Embryonic facial prominence (tissue), 1 donor: ENCODE data around the gene PRR5.
"Not testable (repeated sequence)": the region's sequence is repeated elsewhere in the genome, so short reads cannot be mapped to it uniquely, and the experiment has no call there.

Experiments used
- DNase-seq: peaks from one replicate; pipeline ENCODE4 v3.0.0-alpha.2; 2016; ENCODE audit errors: extremely low spot score

Gene PRR5

DNA sequence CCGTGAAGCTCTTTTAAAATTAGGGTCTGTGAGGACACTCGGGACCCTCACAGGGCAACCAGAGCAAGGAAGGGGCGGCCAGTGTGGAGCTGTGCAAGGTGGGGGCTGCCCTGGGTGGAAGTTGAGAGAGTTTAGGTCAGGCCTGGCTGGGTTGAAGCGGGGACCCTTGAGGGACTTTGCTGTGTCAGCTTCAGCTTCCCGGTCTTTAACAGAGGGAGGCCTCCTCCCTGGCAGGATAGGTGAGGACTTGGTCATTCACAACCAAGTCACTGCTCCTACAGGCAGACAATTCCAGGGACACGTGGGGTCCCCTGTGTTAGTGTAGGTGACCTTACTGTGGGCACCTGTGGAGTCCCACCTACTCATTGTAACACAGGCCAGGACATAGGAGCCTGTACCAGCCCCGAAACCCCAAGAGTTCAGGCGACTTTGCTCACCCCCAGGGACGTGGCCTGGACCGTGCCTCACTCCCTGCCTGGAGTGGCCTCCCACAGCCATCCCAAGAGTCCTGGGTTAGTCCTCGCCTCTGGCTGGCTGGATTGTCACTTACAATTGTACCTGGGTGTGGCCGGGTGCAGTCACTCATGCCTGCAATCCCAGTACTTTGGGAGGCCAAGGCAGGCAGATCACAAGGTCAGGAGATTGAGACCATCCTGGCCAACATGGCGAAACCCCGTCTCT, 31.6 kb downstream of the PRR5 start:
- DNase-seq, result no peak

DNA sequence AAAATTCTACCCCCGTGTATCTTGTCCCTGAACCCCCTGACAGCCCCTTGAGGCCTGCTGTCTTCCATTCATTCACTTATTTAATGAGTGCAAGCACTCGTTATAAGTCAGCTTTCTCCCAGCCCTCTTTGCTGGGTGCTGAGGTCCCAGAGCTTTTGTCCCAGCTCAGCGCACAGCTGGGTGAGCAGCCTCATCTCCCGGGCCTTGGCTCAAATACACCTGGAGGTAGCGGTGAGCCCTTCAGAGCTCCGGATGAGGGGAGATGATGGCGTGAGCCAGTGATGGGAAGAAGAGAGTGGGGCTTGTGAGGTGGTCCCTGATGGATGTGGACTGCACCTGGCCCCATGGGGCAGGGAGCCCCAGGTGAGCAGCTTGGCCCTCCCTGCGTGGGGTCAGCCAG, 32.3 kb downstream of the PRR5 start:
- no peak for DNase-seq

DNA sequence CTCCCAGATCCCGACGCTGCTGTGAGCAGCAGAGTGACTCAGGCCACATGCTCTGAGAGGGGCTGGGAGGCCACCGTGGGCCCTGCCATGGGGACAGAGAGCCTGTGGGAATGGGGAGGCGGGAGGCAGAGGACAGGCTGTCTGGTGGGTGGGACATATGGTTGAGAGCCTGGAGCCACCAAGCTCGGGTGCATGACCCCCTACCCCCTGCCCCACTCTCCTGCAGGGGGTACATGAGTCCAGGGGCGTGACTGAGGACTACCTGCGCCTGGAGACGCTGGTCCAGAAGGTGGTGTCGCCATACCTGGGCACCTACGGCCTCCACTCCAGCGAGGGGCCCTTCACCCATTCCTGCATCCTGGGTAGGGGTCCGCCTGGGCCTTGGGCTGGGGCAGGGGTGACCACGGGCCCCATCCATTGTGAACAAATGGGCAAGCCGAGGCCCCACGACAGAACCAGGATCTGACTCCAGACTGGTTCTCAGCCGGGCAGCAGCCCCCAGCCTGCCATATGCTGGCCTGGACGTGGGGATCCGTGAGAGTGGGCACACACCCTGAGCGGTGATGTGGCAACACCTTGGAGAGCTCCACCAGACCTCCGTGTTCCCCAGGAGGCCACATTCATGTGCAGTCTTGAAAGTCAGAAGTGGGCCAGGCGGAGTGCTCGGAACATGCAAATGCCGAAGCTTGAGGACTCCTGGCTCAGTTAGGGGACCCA, 33.0 kb downstream of the PRR5 start:
- DNase-seq, result no peak

DNA sequence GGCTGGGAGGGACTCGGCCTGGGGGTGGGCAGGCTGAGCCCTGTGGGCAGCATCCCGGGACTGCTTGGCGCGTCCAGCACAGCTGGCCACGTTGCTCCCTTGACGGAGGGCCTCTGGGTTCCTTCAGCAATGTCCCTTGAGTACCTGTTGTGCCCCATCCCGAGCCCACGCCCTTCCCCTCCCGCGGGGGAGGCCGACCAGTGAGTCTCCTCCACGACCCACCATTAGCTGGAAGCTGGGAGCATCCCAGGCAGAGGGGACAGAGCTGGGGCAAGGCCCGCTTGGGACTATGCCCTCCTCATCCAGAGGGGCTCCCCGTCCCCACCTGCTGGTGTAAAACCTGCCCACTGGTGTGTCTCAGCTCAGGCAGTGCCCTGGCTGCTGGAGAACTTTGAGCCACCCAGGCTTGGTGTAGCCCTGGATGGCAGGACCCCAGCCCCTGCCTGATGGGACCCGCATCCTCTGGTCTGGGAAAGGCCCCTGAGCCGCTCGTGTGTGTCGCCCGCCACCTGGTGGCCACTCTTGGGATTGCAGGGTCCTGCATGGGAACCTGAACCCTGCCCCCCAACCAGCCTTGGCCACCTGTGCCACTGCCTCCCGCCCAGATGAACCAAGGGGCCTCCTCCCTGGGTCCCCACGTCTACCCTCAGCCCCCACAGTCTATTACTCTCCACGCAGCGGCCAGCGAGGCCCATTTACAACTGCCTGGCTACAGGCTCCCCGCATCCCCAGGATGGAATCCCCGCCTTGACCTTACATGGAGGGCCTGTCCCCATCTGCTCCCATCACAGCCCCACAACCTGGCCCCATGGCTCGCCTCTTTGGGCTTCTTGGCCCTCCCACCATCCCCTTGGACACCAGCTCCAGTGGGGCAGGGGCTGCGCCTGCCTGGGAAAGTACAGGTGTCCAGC, 33.8 kb downstream of the PRR5 start:
- no peak for DNase-seq

DNA sequence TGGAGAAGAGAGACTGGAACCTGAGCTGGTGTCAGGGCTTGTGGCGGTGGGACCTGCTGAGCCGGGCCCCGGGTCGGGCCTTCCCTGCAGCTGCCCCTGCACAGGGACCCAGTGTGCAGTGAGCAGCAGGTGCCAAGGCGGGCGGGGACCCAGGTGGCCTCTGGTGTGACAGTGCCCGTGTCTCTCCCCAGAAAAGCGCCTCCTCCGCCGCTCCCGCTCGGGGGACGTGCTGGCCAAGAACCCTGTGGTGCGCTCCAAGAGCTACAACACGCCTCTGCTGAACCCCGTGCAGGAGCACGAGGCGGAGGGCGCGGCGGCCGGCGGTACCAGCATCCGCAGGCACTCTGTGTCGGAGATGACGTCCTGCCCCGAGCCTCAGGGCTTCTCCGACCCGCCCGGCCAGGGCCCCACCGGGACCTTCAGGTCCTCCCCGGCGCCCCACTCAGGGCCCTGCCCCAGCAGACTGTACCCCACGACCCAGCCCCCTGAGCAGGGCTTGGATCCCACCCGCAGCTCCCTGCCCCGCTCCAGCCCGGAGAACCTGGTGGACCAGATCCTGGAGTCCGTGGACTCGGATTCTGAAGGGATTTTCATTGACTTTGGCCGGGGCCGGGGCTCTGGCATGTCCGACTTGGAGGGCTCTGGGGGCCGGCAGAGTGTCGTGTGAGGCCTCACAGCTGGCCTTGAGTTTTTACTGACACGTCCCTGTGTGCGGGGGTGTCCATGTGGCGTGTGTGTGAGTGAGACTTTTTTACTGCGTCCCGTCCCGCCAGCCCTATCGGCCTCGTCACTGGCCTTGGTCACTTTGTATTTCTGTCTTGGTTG, 34.8 kb downstream of the PRR5 start:
- DNase-seq, result no peak

DNA sequence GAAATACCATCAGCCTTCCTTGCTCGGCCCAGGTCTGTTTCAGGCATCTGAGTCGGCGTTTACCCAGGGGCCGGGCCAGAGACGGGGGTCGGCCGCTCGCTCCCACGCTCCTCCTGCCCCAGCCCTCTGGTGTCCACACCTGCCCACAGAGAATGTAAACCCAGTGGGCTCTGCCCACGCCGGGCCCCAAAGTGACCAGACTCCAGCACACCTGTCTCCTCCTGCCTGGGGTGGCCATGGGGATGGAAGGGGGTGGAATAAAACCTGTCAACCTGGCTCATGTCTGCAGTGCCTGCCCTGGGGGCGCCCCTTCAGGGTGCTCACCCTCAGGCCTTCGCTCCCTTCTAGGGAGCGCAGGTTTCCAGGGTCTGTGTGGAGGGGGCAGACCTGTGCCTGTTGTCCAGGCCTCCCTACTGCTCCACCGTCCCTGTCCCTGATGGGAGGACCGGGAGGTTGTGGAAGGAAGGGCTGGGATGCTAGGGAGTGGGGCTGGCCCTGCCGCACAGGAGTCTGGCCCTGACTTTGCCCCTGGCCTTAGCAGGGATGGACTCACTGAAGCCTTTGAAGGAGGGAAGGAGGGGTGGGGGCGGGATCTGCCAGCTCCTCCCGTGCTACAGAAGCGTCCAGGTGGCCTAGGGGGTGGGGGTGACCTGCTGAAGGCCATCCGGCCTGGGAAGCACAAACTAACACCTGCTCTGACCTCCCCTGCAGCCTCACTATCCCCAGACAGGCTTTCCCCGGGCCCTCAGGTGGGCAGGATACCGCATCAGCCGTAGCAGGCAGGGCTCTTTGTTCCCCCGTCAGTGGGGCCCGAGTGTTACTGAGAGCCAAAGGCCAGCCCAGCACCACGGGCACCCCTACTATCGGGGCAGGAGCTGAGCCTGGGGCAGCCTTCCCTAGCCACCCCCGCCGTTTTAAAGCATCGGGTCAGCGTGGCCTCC, 35.7 kb downstream of the PRR5 start:
- DNase-seq, result no peak

DNA sequence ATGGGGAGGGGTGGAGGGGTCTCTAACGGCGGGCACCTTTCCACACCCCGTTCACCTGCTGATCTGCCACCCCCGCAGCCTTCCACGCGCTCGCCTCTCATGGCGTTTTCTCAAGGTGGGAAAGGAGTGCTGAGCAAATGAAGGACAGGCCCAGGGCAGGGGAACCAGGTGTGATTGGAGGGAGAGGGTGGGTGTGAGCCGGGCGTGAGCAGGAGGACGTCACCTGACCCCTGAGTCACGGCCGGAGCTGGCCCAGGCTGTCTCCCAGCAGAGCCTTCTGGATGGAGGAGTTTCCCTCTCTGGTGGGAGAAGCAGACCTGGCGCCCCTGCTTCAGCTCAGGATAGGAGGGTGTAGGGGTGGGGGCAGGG, 36.3 kb downstream of the PRR5 start:
- no peak for DNase-seq

DNA sequence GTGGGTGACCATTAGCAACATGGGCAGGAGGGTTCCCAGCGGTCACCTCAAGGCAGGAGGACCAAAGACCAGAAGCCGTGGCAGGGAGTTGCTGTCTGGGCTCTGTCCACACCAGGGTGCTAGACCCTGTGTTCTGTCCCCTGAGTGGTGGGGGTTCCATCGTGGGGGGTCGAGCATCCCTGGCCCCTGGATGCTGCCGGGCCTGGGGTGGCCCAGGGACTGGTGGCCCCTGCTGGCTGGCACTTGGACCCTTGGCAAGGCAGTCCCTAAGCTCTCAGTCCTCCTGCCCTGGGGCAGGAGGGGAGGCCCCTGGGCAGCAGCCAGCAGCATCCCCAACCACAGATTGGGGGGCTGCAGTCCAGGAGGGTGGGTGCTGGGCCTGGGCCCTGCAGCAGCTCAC, 37.0 kb downstream of the PRR5 start:
- DNase-seq, result no peak

DNA sequence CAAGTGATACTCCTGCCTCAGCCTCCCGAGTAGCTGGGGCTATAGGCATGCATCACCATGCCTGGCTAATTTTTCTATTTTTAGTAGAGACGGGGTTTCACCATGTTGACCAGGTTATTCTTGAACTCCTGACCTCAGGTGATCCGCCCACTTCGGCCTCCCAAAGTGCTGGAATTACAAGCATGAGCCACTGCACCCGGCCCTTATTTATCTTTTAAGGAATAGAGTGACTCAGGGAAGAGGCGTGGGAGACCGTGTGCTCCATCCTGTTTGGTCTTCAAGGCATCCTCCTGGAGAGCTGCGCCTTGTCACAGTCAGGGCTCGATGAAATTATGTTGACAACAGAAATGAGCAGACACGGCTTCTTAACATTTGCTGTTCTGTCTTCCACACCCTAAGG, 37.7 kb downstream of the PRR5 start:
- DNase-seq, result not testable (repeated sequence)

DNA sequence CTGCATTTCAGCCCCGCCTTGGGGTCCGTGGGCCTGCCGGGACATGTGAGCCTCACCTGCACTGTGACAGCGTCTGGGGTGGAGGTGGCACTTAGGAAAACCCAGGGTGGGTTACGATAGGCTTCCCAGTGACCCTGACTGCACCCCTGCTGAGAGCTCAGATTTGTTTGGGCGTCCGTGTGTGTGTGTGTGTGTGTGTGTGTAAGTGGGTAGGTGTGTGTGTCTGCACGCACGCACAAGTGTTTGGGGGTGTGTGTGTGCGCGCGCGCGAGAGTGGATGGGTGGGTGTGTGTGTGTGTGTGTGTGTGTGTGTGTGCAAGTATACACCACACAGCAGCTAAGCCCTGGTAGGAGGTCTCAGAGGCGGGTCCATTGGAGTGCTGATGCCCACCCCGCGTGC, 38.3 kb downstream of the PRR5 start:
- DNase-seq, result no peak

DNA sequence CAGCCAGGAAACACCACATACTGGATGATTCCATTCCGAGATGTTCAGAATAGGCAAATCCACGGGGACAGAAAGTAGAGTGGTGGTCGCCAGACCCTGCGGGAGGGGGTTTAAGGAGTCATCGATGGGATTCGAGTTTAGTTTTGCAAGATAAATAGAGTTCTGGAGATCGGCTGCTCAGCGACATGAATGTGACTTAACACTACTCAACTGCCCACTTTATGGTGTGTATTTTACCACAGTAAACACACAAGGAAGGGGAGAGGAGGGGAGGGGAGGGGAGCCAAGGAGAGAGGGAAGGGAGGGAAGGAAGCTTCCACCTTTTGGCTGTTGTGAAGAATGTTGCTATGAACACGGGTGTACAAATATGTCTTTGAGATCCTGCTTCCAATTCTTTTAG, 39.9 kb downstream of the PRR5 start:
- DNase-seq, result no peak

DNA sequence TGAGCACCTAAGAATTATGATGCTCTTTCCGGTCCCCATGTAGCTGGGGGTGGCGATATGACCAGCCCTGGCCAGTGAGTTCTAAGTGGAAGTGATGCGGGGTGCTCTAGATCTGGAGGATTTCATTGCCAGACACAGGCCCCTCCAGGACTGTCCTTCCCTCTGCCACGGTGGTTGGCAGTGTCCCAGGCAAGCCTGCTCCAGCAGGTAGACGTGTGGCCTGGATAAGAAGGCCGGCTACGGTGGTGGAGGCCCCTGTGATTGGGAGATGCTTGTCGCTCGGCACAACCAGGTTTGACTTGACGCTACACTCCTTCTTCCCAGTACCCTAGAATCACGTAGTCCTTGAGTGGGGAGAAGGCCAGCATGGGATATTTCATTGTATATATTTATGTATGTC, 41.2 kb downstream of the PRR5 start:
- no peak for DNase-seq

DNA sequence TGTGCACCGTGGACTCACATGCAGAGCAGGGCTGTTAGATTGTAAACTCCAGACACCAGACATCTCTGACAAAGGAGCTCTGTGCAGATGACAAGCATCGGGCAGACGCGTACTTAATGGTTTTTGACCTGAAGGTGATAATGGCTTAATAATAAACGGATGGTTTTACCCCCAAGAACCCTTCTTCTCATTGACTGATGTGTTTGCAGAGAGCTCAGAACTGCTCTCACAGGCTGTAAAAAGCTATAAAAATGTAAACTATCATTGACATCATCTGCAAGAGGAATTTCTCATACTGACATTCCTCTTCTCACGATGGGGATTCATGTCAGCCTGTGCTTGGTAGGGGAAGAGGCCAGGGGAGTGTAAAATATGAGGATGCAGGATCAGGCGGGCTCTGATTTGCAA, 41.8 kb downstream of the PRR5 start:
- DNase-seq, result no peak

DNA sequence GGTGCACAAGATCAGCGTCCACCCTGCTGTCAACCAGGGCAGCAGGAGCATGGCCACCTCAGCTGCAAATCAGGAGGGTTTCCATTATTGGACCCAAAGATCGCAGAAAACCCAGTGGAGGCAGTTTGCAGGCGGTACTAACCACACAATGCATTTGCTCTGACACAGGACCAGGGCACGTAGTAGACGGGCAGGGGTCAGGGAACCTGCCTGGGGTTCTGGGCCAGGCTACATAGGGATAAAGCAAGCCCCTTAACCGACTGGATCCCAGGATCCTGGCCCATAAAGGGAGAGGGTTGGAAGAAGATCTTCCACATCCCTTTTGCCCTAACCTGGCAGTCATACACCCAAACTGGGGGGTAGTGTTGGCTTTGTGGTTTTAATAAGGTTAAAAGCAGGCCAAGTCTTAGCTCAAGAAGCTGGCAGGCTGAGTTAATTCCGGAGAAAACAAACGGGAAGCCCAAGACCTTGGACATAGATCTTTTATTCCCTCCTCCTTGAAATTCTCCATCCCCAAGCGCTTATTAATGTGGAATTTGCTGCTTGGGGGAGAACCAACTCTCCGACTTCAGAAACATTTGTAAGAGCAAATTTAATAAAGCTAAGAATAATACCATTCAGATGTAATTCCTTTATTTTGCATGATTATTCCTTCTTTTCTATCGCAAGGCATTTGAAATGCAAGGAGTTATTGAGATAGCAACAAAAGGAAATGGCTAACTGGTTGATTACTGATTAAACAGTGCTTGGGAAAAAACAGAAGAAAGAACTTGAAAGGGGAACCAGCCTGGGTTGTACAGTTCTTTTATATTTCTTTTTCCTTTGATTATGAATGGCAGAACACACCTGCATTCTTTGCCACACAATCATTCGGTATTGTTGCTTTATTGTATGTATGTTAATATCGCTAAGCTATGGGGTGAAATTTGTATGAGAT, 44.1 kb downstream of the PRR5 start:
- DNase-seq, result no peak

DNA sequence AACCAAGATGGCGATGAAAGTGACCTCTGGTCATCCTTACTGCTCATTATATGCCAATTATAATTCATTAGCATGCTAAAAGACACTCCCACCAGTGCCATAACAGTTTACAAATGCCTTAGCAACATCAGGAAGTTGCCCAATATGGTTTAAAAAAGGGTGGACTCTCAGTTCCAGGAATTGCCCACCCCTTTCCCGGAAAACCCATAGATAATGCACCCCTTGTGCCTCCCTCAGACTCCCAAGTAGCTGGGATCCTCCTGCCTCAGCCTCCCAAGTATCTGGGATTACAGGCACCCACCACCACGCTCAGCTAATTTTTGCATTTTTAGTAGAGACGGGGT, 45.8 kb downstream of the PRR5 start:
- not testable (repeated sequence) for DNase-seq

DNA sequence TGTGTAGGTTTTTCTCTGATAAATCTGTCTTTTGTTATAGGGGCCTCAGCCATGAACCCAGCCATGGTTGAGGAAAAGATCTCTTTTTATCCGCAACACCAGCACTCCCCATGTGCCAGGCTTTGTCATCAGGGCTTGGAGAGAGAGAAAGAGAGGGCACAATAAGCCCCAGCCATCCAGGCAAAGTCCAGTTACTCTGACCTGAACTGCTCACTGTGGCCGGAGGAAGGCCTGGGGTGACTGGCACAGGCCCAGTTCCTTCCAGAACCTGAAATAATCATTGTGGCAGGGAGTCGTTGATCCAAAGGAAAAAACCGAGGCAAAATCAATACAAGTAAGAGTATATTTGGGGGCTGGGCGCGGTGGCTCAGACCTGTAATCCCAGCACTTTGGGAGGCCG, 46.5 kb downstream of the PRR5 start:
- DNase-seq, result no peak

DNA sequence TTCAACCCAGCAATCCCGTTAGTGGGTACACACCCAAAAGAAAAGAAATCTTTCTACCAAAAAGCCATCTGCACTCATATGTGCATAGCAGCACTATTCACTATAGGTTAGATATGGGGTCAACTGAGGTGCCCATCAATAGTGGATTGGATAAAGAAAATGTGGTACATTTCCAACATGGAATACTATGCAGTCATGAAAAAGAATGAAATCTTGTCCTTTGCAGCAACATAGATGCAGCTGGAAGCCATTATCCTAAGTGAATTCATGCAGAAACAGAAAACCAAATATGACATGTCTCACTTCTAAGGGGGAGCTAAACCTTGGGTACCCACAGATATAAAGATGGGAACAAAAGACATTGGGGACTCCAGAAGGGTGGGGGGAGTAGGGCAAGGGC, 48.5 kb downstream of the PRR5 start:
- no peak for DNase-seq

DNA sequence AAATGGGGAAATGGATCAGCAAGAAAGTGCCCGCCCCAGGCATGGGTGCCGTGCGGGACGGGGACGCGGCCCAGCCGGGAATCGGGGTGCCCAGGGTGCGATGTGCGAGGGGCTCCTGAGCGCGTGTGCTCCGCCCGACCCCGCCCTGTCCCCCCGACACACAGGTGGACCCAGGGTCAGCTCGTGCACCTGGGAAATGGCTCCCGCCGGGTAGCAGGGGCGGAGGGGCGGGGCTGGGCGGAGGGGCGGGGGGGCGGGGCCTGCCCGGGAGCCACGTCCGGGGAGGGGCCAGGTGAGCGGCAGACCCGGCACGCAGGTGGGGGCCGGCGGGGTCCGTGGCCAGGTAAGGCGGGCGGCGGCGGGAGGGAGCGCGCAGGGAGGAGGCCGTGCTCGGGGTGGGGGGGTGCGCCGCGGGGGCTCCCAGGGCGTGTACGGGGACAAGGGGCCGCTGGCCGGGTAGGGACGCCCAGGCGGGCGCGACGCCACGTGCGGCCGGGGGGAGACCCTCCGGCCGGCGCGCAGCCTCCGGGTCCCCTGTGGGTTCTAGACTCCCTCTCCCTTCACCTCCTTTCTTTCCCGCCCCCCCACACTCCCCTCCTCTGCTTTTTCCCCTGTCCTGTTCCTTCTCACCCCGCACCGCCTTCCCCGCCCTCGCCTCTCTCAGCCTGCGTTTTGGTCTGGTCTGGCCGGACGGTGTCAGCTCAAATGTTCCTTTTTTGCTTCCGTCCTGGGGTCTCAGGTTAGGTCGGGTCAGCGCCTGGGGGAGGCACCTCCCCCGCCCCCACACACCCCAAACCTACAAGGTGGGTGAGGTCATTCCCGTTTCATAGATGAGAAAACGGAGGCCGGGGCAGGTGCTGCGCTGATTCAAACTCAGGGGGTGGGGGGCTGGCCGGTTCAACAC, 50.5 kb downstream of the PRR5 start, which contains the start of gene ARHGAP8:
ARHGAP8 (plus strand) TSS at position 291 of the 904 bp plus-strand sequence. CDS start 33,953 bp downstream, outside the sequence.
- no peak for DNase-seq
